HCT116 (cell line): Measurements from ENCODE around the gene EPC1. TPM values are rescaled to one million over a fixed set of nuclear protein-coding genes. Genes with fewer than 3 reads are reported as not detected.

Experiments
- ATAC-seq: fragments of 200-7000 bp; cut with Tn5 transposase; 2 replicates; pipeline ENCODE4 v1.9.1; 2020; ENCODE audit warnings: mild to moderate bottlenecking, moderate library complexity
- BruUV-seq: library from RNA; stranded (reverse); fragments of 400-500 nt; replicated peaks from 2 replicates; lab custom pipeline; 2021; lab: Mats Ljungman, UMichigan
- CTCF ChIA-PET: fragments of 300-600 bp; sonication (Branson Sonifier 250); formaldehyde crosslinking; loops from one replicate; lab custom pipeline; 2021; ENCODE audit warnings: antibody characterized with exemption; lab: Charles Lee
- POLR2A ChIA-PET: fragments of 300-600, 350-600 bp; sonication (Branson Sonifier 250); formaldehyde crosslinking; loops from one replicate; lab custom pipeline; 2021; ENCODE audit warnings: antibody characterized with exemption; lab: Charles Lee
- RAD21 ChIA-PET, 2 experiments: fragments of 300-600 bp; sonication (Branson Sonifier 250); formaldehyde crosslinking; loops; one replicate each; lab custom pipeline; 2023; ENCODE audit warnings: low total read pairs in 2 of 2; ENCODE audit not compliant: uncharacterized antibody in 2 of 2, unreplicated experiment in 2 of 2, low non-redundant PET in 1 of 2; lab: Charles Lee
- DNase-seq: peaks from one replicate; pipeline ENCODE4 v3.0.0-alpha.2; 2010; ENCODE audit warnings: low read depth, low spot score
- H2AFZ ChIP-seq: fragments of 200-600 bp; shearing (Covaris generic), sonication (generic); 2 replicates; pipeline ENCODE4 v1.6.1; 2017; ENCODE audit warnings: low read depth, mixed run types, mixed read lengths, antibody characterized with exemption, low read length; ENCODE audit not compliant: poor library complexity, severe bottlenecking
- H3K27ac ChIP-seq: 2 replicates; pipeline ENCODE4 v1.5.1; 2012; ENCODE audit warnings: low read depth, low read length
- H3K27me3 ChIP-seq: fragments of 200-600 bp; sonication (generic); 2 replicates; pipeline ENCODE4 v1.6.1; 2016; ENCODE audit warnings: mixed run types, low read length, mixed read lengths; ENCODE audit not compliant: insufficient read depth
- H3K36me3 ChIP-seq, 2 experiments: fragments of 200-500 bp in 1 of 2; fragments of 200-600 bp in 1 of 2; sonication (Bioruptor generic) in 1 of 2; sonication (generic) in 1 of 2; 2 replicates each; pipeline versions ENCODE4 v1.5.1 to v1.6.1; 2014 to 2016; ENCODE audit warnings: low read length in 2 of 2, inconsistent platforms in 1 of 2, mixed read lengths in 1 of 2, mixed run types in 1 of 2; ENCODE audit not compliant: insufficient read depth in 2 of 2, control insufficient read depth in 1 of 2
- H3K4me1 ChIP-seq, 2 experiments: fragments of 200-600 bp in 1 of 2; sonication (generic) in 1 of 2; 2 replicates each; pipeline versions ENCODE4 v1.5.1 to v1.6.1; 2012 to 2017; ENCODE audit warnings: low read length in 2 of 2, inconsistent platforms in 1 of 2, mild to moderate bottlenecking in 1 of 2, mixed read lengths in 1 of 2, mixed run types in 1 of 2, moderate library complexity in 1 of 2; ENCODE audit not compliant: insufficient read depth in 2 of 2, control insufficient read depth in 1 of 2
- H3K4me2 ChIP-seq: fragments of 200-600 bp; sonication (generic); 2 replicates; pipeline ENCODE4 v1.6.1; 2017; ENCODE audit warnings: mixed run types, low read length, mixed read lengths
- H3K4me3 ChIP-seq, 2 experiments: fragments of 200-600 bp in 1 of 2; sonication (generic) in 1 of 2; replicated peaks in 1 of 2; 2 replicates each; pipeline ENCODE4 v1.5.1; 2011 to 2016; ENCODE audit warnings: low read length in 2 of 2, control low read depth in 1 of 2, low read depth in 1 of 2, mild to moderate bottlenecking in 1 of 2, mixed read lengths in 1 of 2, mixed run types in 1 of 2
- H3K79me2 ChIP-seq: fragments of 200-600 bp; sonication (generic); 2 replicates; pipeline ENCODE4 v1.6.1; 2017; ENCODE audit warnings: mild to moderate bottlenecking, mixed run types, low read length, moderate library complexity, mixed read lengths; ENCODE audit not compliant: insufficient read depth
- H3K9ac ChIP-seq: fragments of 200-600 bp; sonication (generic); 2 replicates; pipeline ENCODE4 v1.6.1; 2016; ENCODE audit warnings: low read length, mixed read lengths
- H3K9me2 ChIP-seq: fragments of 200-600 bp; sonication (generic), shearing (Covaris generic); 2 replicates; pipeline ENCODE4 v1.6.1; 2017; ENCODE audit warnings: mixed run types, mild to moderate bottlenecking, moderate library complexity; ENCODE audit not compliant: insufficient read depth
- H3K9me3 ChIP-seq, 2 experiments: fragments of 200-500 bp in 1 of 2; fragments of 200-600 bp in 1 of 2; sonication (Bioruptor generic) in 1 of 2; sonication (generic) in 1 of 2; 2 replicates each; pipeline ENCODE4 v1.6.1; 2014 to 2017; ENCODE audit warnings: low read length in 2 of 2, mixed read lengths in 2 of 2, inconsistent platforms in 1 of 2, low read depth in 1 of 2, mild to moderate bottlenecking in 1 of 2, mixed run types in 1 of 2, moderate library complexity in 1 of 2; ENCODE audit not compliant: control insufficient read depth in 1 of 2, insufficient read depth in 1 of 2
- H4K20me1 ChIP-seq: fragments of 200-600 bp; sonication (generic), shearing (Covaris generic); 2 replicates; pipeline ENCODE4 v1.6.1; 2017; ENCODE audit warnings: mixed run types, mild to moderate bottlenecking, moderate library complexity; ENCODE audit not compliant: insufficient read depth
- ATF3 ChIP-seq: IDR thresholded peaks from 2 replicates; pipeline ENCODE4 v1.6.1; 2012
- CEBPB ChIP-seq: IDR thresholded peaks from 2 replicates; pipeline ENCODE4 v1.6.1; 2012; ENCODE audit warnings: low read depth
- CTCF ChIP-seq, 3 experiments: fragments of 200-600 bp in 1 of 3; sonication (generic) in 1 of 3; IDR thresholded peaks in 2 of 3; conservative IDR thresholded peaks in 1 of 3; 2 replicates each; pipeline ENCODE4 v1.5.1; 2012 to 2017; ENCODE audit warnings: low read depth in 2 of 3, low read length in 2 of 3, antibody characterized with exemption in 1 of 3, borderline replicate concordance in 1 of 3, control low read depth in 1 of 3, mild to moderate bottlenecking in 1 of 3, mixed read lengths in 1 of 3, mixed run types in 1 of 3, moderate library complexity in 1 of 3; ENCODE audit not compliant: insufficient read depth in 1 of 3
- EGR1 ChIP-seq: IDR thresholded peaks from 2 replicates; pipeline ENCODE4 v1.6.1; 2012; ENCODE audit warnings: low read depth
- ELF1 ChIP-seq: IDR thresholded peaks from 2 replicates; pipeline ENCODE4 v1.6.1; 2012; ENCODE audit warnings: low read depth, borderline replicate concordance
- EZH2 ChIP-seq: fragments of 200-600 bp; sonication (generic); IDR thresholded peaks from 2 replicates; pipeline ENCODE4 v1.6.1; 2017; ENCODE audit warnings: antibody characterized with exemption, mixed run types
- EZH2phosphoT487 ChIP-seq: fragments of 200-600 bp; IDR thresholded peaks from 2 replicates; pipeline ENCODE4 v1.6.1; 2018; ENCODE audit warnings: antibody characterized with exemption, borderline replicate concordance
- FOSL1 ChIP-seq: IDR thresholded peaks from 2 replicates; pipeline ENCODE4 v1.6.1; 2012; ENCODE audit warnings: low read depth
- JUND ChIP-seq: IDR thresholded peaks from 2 replicates; pipeline ENCODE4 v1.6.1; 2012
- MAX ChIP-seq: IDR thresholded peaks from 2 replicates; pipeline ENCODE4 v1.6.1; 2012
- POLR2A ChIP-seq: IDR thresholded peaks from 2 replicates; pipeline ENCODE4 v1.7.0; 2011; ENCODE audit warnings: borderline replicate concordance; ENCODE audit not compliant: insufficient read depth, insufficient read length; ENCODE audit errors: extremely low read depth
- POLR2AphosphoS5 ChIP-seq: IDR thresholded peaks from 2 replicates; pipeline ENCODE4 v1.6.1; 2011; ENCODE audit warnings: mild to moderate bottlenecking, low read depth, low read length, moderate library complexity
- RAD21 ChIP-seq: IDR thresholded peaks from 2 replicates; pipeline ENCODE4 v1.6.1; 2012; ENCODE audit warnings: low read depth, mild to moderate bottlenecking
- SP1 ChIP-seq: IDR thresholded peaks from 2 replicates; pipeline ENCODE4 v1.6.1; 2012; ENCODE audit warnings: low read depth
- SRF ChIP-seq: IDR thresholded peaks from 2 replicates; pipeline ENCODE4 v1.6.1; 2012; ENCODE audit warnings: low read depth
- TCF7L2 ChIP-seq: IDR thresholded peaks from 2 replicates; pipeline ENCODE4 v1.7.0; 2011; ENCODE audit warnings: borderline replicate concordance, inconsistent platforms; ENCODE audit not compliant: insufficient read depth, insufficient read length; ENCODE audit errors: extremely low read depth
- YY1 ChIP-seq: IDR thresholded peaks from 2 replicates; pipeline ENCODE4 v1.6.1; 2011; ENCODE audit warnings: low read length, low read depth, moderate library complexity, mild to moderate bottlenecking; ENCODE audit not compliant: insufficient replicate concordance; ENCODE audit errors: extremely low read depth
- ZFX ChIP-seq: fragments of 450-650 bp; IDR thresholded peaks from 2 replicates; pipeline ENCODE4 v1.6.1; 2017
- ZNF274 ChIP-seq: fragments of 200-500 bp; sonication (Bioruptor generic); IDR thresholded peaks from 2 replicates; pipeline ENCODE4 v1.6.1; 2014; ENCODE audit warnings: mild to moderate bottlenecking, low read depth, low read length, inconsistent platforms
- intact Hi-C: fragments of 100-400 bp; cut with micrococcal nuclease; formaldehyde crosslinking; loops from 2 replicates; pipeline ENCODE4 v1.10.0; 2022
- total RNA-seq: library from RNA; stranded (reverse); gene quantifications from one replicate; pipeline ENCODE4 v1.2.1, GENCODE V29; 2021; ENCODE audit not compliant: unreplicated experiment

EPC1 gene
- total RNA-seq, 1 experiment from 2014 or later: 20.1 TPM

GRCh38 chr10:32299354-32299980 is 47.5 kb downstream of the EPC1 start:
- CTCF ChIA-PET: no interaction called here
- H4K20me1 ChIP-seq: no peaks in the 10 kb centered on the region
- no peaks in the 10 kb centered on the region for H3K9me3 ChIP-seq
- TF ChIP-seq FOSL1 (no peak), ATF3 (no peak), EZH2 (no peak), CTCF (IDR thresholded peaks at IDR 0.05 in 2 of 3, conservative IDR thresholded peaks at IDR 0.05 in 1 of 3; ENCODE audit: borderline replicate concordance in 1 of 3, insufficient read depth in 1 of 3, low read depth in 2 of 3, low read length in 2 of 3) (no peak), RAD21 (no peak), YY1 (no peak), MAX (no peak), JUND (no peak), ZNF274 (no peak), EZH2phosphoT487 (no peak), TCF7L2 (no peak), ELF1 (no peak), POLR2AphosphoS5 (no peak), CEBPB (no peak), EGR1 (no peak), SRF (no peak), SP1 (no peak), ZFX (no peak), POLR2A (no peak)
- H3K27ac ChIP-seq: no peak overlapping the region
- no peak overlapping the region for H3K9ac ChIP-seq
- no TSS peak for BruUV-seq
- no peak overlapping the region for H3K4me3 ChIP-seq
- peaks cover 0 to 11% of the 10 kb centered on the region in 2 experiments; a peak in 2 of 4 replicates for H3K36me3 ChIP-seq
- intact Hi-C loops: no loop called here
- ATAC-seq: no peak
- H3K27me3 ChIP-seq: no peaks in the 10 kb centered on the region
- H2AFZ ChIP-seq: no peak overlapping the region
- RAD21 ChIA-PET: no interaction called here
- peaks cover 8 to 19% of the 10 kb centered on the region in 2 experiments; a peak in 3 of 4 replicates for H3K4me1 ChIP-seq
- peaks cover 85% of the 10 kb centered on the region for H3K79me2 ChIP-seq
- POLR2A ChIA-PET: no interaction called here
- no peak overlapping the region for H3K4me2 ChIP-seq
- no peak for DNase-seq
- no peaks in the 10 kb centered on the region for H3K9me2 ChIP-seq
